Left hindlimb (tissue), 1 donor: ENCODE data around the gene WLS.
A peak's percentile ranks its signal among the peaks of the same experiment; 100 is the strongest.
"Not testable (repeated sequence)": the region's sequence is repeated elsewhere in the genome, so short reads cannot be mapped to it uniquely, and the experiment has no call there.

Experiments used
- DNase-seq: peaks from one replicate; pipeline ENCODE4 v3.0.0-alpha.2; 2018

Gene WLS

DNA sequence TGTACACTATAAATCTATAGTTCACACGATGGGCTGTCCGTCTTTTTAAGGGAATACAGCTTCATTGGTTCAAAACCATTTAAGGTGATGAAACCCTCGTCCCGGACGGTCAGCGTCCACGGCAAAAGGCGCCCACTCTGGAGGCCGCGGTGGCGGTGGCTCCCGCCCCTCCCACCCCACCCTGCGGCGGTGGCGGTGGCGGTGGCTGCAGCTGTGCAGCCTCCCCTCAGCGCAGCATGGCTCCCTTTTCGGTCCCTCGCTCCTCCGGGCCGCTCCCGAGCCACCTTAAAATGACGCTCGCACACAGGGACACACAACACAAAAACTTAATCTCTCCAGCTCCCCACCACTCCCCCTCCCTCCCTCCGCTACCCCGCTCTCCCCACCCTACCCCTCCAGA is 69.1 kb downstream of the WLS start:
- DNase-seq = no peak

DNA sequence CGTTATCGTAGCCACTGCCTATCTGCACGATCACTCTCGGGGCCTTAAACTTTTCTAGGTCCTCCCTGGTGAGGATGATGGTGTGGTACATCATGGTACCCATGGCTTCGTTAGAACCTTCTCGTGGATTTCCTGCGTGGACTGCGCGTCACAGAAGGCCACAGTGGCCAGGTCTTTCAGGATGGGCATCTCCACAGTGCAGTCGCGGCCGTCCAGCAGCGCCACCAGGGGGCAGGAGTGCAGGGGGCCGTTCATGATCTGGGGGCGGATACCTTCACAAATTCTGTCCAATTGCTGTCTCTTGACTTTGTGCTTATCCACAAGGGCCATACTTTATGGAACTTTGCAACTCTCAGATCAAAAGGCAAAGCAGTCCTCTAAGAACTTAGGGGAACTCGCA is 69.6 kb downstream of the WLS start:
- no peak for DNase-seq

DNA sequence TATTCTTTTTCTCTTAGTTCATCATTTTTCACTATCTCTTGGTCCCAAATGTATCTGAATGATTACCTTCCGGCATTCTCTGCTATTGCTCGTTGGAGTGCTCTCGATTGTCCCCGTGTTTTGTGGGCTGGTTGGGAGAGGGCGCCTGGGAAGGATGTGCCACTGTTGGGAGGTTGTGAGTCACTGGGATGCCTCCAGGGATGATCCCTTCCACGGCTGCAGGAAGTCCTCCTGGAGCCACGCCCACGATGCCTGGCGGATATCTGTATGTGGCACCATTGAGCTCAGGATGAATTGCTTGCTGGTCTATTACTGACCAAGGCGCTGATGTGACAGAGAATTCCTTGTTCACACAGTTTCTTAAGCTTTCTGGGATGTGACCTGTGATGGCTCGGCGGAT is 70.7 kb downstream of the WLS start:
- DNase-seq = not testable (repeated sequence)

DNA sequence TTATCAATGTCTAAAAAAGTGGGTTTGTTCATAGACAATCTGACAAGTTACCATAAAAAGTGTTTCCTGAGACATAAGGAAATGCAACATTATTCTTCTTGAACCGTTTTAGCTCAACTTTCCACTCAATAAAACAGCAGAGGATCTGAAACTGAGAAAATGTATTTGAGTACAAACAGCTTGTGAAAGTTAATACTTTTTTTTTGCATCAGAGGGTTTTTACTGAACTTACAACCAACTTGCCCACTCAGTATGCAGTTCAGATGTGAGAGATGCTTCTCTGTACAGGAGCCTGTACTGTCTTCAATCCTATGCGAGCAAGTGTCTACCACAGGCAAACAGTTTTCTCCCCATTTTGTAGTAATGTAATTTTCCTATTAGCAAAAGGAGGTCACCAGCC is 71.4 kb downstream of the WLS start:
- not testable (repeated sequence) for DNase-seq

DNA sequence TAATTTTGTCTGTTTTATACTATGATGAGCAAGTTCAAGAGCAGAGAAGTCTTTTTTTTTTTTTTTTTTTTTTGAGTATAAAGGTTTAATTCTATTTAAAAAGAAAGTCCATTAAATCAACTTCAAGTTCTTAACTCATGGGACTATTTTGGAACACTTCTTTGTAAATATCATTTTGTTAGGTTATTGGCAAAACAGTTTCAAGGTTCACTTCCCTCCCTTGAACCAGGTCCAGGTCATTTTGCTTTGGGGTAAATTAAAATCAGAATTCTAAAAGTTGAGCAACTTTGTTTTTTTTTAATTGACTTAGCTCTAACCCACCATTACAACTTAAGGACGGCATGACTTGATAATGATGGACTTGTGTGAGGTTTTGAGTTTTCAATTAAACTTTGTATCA is 72.3 kb downstream of the WLS start:
- no peak for DNase-seq

DNA sequence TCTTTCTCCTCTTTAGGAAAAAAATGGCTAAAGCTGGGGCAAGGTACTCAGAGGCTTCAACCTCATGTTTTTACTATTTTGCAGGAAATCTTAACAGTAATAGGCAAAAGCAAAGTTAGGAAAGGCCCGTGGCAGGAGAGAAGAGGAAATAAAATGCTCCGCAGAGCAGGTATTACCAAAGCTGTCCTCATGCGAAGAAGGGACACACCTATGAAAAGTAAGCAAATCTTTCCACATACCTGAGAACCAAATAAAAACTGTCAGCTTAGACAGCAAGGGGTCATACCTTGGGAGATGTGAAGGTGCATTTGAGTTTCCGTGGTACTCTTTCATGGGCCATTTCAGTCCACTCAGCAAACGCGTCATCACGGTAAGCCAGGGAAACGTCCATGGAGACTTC is 73.5 kb downstream of the WLS start:
- DNase-seq = no peak

DNA sequence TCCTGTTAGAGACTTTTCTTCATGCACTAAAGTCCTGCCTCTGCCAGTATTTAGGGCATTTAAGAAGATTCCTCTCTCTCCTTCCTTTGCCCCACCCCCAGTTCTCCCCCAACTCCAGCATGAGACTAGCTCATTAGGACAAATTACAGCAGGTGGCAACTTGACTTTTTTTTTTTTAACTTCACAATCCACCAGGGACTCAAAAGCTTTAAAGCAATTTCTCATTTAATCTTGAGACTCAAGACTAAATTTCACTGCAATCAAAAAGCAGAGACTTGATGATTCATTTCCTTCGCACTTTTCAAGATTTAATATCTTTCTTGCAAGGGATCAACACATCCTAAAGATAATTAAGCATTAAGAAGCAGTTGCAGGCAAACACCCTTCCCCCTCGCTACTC is 74.9 kb downstream of the WLS start:
- DNase-seq = no peak

DNA sequence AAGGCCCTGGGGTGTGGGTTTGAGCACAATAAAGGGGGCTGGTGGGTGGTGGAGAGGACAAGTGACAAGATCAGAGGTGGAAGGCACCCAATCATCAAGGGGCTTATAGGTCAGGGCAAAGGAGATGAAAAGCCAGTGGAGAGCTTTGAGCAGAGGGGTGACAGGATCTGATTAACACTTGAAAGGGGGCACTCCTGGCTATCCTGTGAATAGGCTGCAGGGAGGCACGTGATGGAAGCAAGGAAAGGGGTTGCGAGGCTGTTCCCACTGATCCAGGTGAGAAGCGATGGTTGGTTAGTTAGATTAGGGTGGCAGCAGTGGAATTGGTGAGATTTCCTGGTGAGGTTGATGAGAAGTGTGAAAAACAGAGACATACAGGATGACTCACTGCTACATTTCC is 80.6 kb downstream of the WLS start:
- DNase-seq = no peak

DNA sequence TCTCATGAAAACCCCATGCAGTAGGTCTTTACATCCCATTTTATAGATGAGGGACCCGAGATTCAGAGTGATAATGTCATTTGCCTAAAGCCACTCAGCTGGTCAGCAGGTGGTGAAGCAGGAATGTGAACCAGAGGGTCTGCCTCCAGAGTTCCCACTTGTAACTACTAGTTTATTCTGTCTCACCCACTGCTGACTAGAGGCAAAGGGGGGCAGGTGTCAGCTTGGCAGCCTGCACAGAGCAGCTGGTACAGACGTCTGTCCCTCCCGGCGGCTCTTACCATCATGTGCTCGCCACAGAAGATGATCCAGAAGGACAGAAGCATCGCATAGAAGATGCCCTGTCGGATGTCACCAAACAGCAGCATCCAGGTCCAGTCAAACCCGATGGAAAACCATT is 82.4 kb downstream of the WLS start:
- DNase-seq = no peak

DNA sequence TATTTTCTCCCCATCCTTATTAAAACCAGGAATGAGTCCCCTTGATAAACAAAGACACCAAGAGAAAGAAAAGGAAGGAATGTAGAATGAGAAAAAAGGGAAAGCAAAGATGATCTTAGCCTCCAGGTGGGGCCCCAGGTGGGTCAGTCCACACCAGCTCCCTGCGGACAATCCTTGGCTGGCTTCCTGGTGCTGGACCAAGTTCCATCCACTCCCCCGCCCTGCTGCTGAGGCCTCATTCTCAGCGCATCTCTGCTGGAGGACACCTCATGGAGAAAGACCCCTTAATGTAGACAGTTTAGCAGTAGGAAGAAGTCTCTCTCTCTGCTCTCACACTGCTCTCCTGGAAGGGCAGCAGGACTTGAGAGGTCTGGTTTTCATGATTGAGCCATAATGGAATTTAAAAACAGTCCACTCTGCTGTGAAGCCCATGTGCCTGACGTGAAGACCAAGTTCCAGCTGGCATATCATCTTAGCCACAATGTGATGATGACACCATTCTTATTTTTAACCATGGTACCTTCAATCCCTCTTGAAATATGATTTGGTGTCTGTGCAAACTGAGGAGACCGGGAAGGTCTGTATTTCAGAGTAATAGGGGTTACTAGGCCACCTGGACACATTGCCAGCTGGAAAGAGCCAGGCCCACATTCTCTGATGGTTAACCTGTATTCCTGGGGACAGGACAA is 83.1 kb downstream of the WLS start:
- DNase-seq = no peak

DNA sequence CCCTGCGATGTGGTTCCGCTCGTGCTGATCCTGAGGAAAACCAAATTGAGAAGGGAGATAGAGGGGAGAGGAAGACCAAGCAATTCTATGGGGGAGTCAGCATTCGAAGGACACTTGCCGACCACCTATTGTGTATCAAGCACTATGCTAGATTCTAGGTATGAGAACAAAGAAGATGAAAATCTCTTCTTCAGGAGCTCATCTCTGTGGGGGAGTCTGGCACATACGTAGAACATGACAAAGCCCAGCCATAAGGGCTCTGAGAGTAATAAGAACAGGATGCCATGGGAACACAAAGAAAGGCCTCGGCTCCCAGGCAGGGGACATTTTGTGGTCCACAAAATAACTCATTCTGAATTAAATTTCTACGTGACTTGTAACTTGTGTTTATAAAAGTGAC is 83.7 kb downstream of the WLS start:
- no peak for DNase-seq

DNA sequence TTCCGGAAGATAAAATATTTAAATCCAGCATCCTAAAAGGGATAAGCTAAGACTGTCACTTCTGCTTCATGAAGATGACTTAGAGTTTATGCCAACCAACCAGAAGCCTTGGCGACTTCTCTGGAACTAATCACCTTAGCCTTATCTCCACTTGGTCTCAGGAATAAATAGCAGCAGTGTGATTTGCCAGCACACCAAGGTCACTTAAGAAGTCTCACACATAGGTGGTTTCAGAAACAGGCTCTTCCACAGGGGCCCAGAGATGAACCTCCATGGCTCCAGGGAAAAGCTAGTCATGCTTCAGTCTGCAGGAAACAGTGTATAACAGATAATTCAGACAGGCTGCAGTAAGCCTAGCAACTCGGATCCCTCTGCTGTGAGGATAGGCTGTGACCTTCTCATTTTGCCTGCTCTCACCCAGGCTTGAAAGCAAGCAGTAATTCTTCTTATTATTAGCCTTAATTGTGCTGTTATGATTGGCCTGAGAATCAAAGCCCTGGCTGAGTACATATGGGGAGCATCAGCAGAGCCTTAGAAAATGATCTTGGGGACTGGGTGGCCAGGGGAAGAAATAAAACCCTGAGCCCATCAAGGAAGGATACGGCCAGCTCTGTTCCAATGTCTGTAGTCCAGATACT is 84.7 kb downstream of the WLS start:
- DNase-seq = no peak

DNA sequence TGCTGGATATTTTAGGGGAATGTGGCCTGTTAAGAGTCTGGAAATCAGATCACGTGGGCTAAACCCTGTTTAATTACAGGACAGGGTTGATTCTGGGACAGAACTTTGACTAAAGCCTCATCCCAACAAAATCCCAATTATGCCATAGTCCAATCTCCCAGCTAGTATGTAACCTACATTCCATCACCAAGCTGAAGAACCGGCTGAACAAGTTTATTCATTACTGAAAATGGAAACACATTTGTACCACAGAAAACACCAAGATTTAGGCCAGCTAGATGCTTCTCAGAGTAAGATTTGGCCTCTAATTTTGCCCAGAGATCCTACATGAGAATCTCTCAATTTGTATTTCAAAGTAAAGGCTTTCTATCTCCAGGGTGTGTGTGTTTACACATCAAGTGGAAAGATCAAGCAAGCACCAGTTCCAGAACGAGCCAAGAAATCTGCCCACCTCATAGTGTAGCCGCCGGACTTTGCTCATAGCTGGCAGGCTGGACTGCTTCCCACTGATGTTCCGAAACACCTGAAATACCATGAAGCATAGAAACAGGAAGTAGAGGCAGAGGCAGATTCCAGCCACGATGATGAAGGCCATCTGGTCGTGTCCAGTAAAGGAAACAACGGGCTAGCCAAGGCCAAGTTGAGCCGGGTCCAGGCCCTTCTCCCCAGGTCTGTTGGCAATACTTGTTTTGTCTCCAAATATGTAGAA is 86.8 kb downstream of the WLS start:
- DNase-seq = no peak

DNA sequence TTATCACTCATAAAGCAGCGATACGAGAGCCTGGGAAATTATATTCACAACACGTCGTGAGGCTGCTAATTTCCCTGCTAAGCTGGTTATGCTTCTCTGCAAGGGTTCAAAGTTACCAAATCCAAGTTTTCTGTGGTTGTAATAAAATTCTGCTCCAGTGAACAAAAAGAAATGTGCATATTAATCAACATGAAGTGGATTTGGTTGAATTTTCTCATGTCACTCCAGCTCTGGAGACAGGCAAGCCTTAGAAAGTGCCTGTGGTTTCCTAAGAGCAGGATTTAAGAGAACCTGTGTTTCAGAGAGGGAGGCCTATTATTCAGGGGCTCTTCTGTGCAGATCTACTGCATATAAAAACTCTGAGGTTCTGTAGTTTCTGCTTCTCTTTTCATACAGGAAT is 87.5 kb downstream of the WLS start:
- DNase-seq = no peak

DNA sequence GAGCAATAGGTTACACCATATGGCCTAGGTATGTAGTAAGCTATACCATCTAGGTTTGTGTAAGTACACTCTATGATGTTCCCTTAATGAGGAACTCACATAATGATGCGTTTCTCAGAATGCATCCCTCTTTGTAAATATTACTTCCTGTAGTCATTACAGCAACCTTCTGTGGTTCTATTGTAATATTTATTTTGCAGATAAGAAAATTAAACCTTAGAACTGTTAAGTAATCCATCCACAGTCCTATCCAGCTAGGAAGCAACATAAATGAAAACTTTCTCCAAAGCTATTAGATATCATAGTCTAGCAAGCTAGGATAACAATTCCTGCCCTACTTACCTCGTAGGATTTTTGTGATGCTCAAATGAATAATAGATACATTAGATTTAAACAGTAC is 88.7 kb downstream of the WLS start:
- DNase-seq = no peak

DNA sequence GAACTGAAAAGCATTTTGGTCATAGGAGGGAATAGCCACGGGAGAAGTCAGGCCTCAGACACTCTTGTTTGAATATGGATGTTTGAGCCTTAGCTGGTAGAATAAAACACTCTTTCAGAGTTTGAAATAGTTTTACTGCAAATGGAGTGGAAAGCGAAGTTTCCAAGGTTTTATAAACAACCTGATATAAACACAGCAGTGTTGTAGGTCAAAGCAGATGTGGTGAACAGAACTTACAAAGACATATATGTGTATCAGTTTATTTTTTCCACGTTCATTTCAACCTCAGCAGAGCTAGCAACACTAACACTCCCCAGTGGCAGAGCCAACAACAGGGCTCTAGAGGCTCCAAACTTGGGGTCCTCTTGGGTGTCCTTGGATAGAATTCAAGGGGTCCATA is 89.9 kb downstream of the WLS start:
- DNase-seq = no peak

DNA sequence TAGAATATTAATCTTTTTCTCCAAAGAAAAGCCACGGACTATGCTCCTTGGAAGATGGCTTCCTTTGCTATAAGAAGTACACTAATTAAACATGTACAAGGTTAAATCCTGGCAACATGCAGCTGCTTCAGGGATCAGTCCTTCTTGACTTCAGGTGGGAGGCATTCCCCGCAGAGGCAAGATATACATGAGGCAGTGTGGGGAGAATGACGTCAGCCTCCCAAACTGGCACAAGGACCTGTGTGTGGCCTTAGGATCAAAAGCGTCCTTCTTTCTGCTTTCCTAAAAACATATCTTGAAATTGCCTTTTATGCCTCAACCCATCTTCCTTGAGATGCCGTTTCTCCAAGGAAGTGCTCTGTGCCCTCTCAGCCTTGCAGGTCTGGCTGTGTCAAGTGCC is 90.3 kb downstream of the WLS start:
- DNase-seq = peak; percentile 51

DNA sequence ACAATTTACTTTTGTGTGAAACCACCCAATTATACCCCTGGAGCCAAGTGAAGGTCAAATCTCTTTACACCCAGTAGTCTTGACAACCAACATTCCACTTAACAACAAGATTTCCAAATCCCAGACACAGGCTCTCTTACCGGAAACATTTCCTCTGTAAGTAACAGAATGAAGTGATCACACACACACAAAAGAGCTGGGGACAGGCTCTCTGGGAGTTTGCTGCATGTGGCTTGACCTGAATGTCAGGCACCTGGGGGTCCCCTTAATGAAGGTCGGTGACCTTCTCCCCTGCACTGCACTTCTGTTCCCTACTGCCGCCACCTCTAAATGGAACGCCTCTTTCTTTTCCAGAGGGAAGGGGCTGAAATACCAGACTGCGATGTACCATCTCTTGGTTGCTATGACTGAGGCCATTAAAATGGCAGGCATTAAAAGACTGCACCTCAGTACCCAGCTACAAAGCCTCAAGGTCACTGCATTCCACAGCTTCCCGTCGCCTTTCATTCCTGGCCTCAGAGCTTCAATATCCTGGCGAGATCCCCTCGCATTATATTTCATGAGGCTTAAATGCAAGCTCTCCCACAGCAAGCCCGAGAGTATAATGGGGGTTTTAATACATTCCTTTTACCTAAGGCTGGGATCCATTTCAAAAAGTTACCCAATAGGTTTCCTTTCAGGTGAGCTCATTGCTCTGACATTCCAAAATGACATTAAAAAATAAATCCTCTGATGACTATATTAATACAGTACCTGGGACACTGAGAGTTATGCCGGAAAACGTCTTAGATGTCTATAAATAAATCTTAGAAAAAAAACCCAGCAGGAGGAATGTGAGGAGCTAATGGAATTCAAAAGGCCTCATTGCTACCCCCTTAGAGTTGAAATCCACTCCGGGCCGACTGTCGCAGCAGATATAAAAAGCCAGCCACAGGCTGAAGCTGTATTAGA is 91.0 kb downstream of the WLS start:
- DNase-seq = no peak

DNA sequence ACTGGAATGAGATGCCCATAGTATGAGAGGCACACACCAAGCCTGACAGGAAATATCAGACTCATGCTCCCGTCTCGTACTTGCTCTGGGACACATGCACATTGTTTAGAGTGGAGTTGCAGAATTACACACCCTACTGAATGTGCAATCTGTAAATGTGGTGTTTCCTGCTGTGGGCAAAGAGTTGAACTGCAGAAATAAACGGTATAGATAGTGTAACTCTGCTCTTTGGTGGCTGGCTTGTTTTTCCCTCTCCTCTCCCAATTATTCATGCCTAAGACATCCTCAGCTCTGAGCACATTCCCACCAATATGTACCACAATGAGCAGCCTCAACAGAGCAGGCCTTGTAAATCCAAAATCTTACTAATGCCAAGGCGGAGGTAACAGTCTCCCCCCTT is 91.8 kb downstream of the WLS start:
- DNase-seq = no peak

DNA sequence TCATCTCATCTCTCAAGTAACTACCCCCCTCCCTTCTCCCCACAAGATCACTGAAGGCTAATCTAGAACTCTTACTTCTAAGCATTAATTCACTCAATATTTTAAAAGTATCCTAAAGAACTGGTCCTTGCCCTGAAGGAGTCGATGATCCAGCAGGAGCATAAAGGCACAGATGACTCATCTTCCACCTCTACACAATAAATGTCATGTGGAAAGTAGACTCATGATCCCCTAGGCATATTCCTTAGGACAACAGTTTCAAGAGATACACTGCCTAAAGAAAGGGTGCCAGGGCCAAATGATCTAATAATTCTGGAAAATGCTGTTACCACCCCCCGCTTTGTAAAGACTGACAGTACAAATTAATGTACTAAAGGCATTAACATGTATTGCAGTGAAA is 96.1 kb downstream of the WLS start:
- no peak for DNase-seq

DNA sequence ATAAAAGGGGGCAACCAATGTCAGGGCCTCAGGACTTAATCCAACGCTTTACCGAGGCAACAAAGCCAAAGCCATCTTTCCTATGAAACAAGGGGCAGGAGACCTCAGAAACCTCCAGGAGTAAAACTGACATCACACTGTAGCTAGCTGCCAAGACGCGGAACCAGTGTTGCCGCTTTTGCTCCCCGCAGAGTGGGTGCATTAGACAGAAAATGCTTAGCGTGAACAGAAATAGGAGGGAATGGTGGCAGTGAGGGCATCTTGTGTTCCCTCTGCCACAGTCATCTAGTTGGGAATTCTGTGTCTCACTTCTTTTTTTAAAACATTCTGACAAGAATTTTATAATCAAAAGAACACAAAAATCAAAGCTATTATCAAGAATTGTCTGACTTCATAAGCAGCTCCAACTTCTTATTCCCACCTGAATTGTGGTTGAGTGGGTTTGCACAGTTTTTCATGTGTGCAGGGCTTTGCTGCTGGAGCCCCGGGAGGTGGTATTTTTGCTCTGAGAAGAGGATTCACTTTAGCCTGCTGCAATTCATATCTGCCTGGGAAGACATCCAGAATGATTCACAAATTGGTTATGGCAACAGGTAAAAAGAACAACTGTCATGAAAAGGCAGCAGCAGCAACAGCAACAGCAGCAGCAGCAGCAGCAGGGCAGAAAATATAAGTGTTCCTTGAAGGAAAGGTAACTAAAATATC is 99.7 kb downstream of the WLS start:
- no peak for DNase-seq

DNA sequence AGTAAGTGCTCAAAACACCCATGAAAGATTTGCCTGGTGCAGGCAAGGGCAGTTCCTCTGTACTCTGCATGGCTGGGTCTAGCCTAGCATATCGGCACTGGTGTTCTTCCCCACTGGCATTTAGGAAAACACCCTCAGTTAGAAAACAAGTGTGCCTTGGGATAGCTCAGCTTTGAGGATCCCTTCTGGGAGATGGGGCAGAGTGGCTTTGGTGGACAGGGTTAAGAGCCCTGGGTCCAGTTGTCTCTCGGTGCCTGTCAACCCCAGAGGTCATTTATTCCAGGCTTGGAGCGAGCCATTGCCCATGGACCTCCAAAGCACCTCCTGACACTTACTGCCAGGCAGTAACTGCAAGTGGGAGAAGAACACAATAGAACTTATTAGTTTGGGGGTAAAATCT is 101.1 kb downstream of the WLS start:
- no peak for DNase-seq
